H1 (cell line): Measurements from ENCODE around the gene SPTBN4. TPM values are rescaled to one million over a fixed set of nuclear protein-coding genes. Genes with fewer than 3 reads are reported as not detected.

Experiments used
- ASH2L ChIP-seq: fragments of 200-600, 300-600 bp; sonication (generic); IDR thresholded peaks from one replicate; pipeline ENCODE4 v1.7.1; 2017; ENCODE audit warnings: low read length
- CBX5 ChIP-seq: fragments of 300-800, 300-1000 bp; sonication (generic); IDR thresholded peaks from 2 replicates; pipeline ENCODE4 v1.7.1; 2016; ENCODE audit warnings: antibody characterized with exemption, low read length, low read depth
- CHD1 ChIP-seq: IDR thresholded peaks from 2 replicates; pipeline ENCODE4 v1.6.1; 2012; ENCODE audit warnings: low read depth, low read length, improper control_type of control experiment
- EP300 ChIP-seq, 2 experiments: IDR thresholded peaks; 1 replicate in 1 of 2; 2 replicates in 1 of 2; pipeline ENCODE4 v1.6.1; 2011 to 2012; ENCODE audit warnings: low read depth in 2 of 2, low read length in 2 of 2, mild to moderate bottlenecking in 2 of 2, borderline replicate concordance in 1 of 2, inconsistent platforms in 1 of 2, moderate library complexity in 1 of 2
- HDAC2 ChIP-seq, 2 experiments: fragments of 300-600 bp in 1 of 2; sonication (generic) in 1 of 2; IDR thresholded peaks; 2 replicates each; pipeline ENCODE4 v1.6.1; 2011 to 2012; ENCODE audit warnings: low read depth in 2 of 2, low read length in 2 of 2, mild to moderate bottlenecking in 2 of 2, moderate library complexity in 2 of 2, borderline replicate concordance in 1 of 2, inconsistent platforms in 1 of 2
- HDAC6 ChIP-seq: IDR thresholded peaks from one replicate; pipeline ENCODE4 v1.7.1; 2012; ENCODE audit warnings: low read depth, mild to moderate bottlenecking, inconsistent platforms, low read length, moderate library complexity
- KDM4A ChIP-seq: IDR thresholded peaks from one replicate; pipeline ENCODE4 v1.7.1; 2012; ENCODE audit warnings: low read depth, mild to moderate bottlenecking, moderate library complexity, low read length, inconsistent platforms; ENCODE audit not compliant: severe bottlenecking
- KDM5A ChIP-seq: fragments of 200-600 bp; IDR thresholded peaks from 2 replicates; pipeline ENCODE4 v1.7.1; 2012; ENCODE audit warnings: mild to moderate bottlenecking, low read length, inconsistent platforms, mixed read lengths
- NRF1 ChIP-seq: IDR thresholded peaks from 2 replicates; pipeline ENCODE4 v1.6.1; 2011; ENCODE audit warnings: mild to moderate bottlenecking, low read depth, low read length, improper control_type of control experiment
- POLR2A ChIP-seq, 2 experiments: IDR thresholded peaks; 1 replicate in 1 of 2; 2 replicates in 1 of 2; pipeline ENCODE4 v1.6.1; 2011; ENCODE audit warnings: low read depth in 2 of 2, low read length in 2 of 2, mild to moderate bottlenecking in 2 of 2; ENCODE audit errors: control extremely low read depth in 1 of 2
- RAD21 ChIP-seq, 2 experiments: IDR thresholded peaks in 1 of 2; conservative IDR thresholded peaks in 1 of 2; 2 replicates each; pipeline ENCODE4 v1.6.1; 2011; ENCODE audit warnings: low read depth in 2 of 2, low read length in 2 of 2, improper control_type of control experiment in 1 of 2, inconsistent platforms in 1 of 2, mild to moderate bottlenecking in 1 of 2, moderate library complexity in 1 of 2
- RBBP5 ChIP-seq: IDR thresholded peaks from 2 replicates; pipeline ENCODE4 v1.7.1; 2012; ENCODE audit warnings: low read depth, mild to moderate bottlenecking, inconsistent platforms, low read length, moderate library complexity, borderline replicate concordance
- RNF2 ChIP-seq: fragments of 200-900, 300-1000 bp; sonication (generic); IDR thresholded peaks from 2 replicates; pipeline ENCODE4 v1.7.1; 2016; ENCODE audit warnings: borderline replicate concordance, low read depth, mild to moderate bottlenecking, antibody characterized with exemption, low read length; ENCODE audit not compliant: poor library complexity, severe bottlenecking; ENCODE audit errors: missing control alignments
- SAP30 ChIP-seq: fragments of 300-600 bp; sonication (generic); IDR thresholded peaks from 2 replicates; pipeline ENCODE4 v1.7.1; 2012; ENCODE audit warnings: low read length, moderate library complexity, mild to moderate bottlenecking, inconsistent platforms; ENCODE audit not compliant: insufficient read depth, insufficient replicate concordance
- SIN3A ChIP-seq, 2 experiments: IDR thresholded peaks in 1 of 2; conservative IDR thresholded peaks in 1 of 2; 2 replicates each; pipeline ENCODE4 v1.6.1; 2011 to 2012; ENCODE audit warnings: low read length in 2 of 2, improper control_type of control experiment in 1 of 2, low read depth in 1 of 2, mild to moderate bottlenecking in 1 of 2
- SIRT6 ChIP-seq: IDR thresholded peaks from one replicate; pipeline ENCODE4 v1.7.1; 2012; ENCODE audit warnings: low read length, inconsistent platforms
- SIX5 ChIP-seq: IDR thresholded peaks from 2 replicates; pipeline ENCODE4 v1.6.1; 2011; ENCODE audit warnings: mild to moderate bottlenecking, low read depth, low read length
- SP4 ChIP-seq: IDR thresholded peaks from 2 replicates; pipeline ENCODE4 v1.6.1; 2012; ENCODE audit warnings: low read length, inconsistent platforms
- SUZ12 ChIP-seq: fragments of 200-600 bp; sonication (generic); IDR thresholded peaks from 2 replicates; pipeline ENCODE4 v1.6.1; 2012; ENCODE audit warnings: mild to moderate bottlenecking, inconsistent platforms, low read length, moderate library complexity, mixed read lengths
- TAF7 ChIP-seq: optimal IDR thresholded peaks from 2 replicates; pipeline ENCODE3; 2011; ENCODE audit warnings: low read depth, mild to moderate bottlenecking, inconsistent platforms, low read length, moderate library complexity, borderline replicate concordance
- polyA plus RNA-seq, 7 experiments: library from polyadenylated mRNA; depleted of rRNA in 3 of 7; stranded (reverse) in 5 of 7; unstranded in 2 of 7; fragments of >200 nt in 5 of 7; fragments of 200-250 nt in 2 of 7; gene quantifications; 1 replicate in 5 of 7; 2 replicates in 1 of 7; 4 replicates in 1 of 7; pipeline versions ENCODE4 v1.2.1 to v1.2.3, GENCODE V29; 2011 to 2013; ENCODE audit warnings: missing spikeins in 2 of 7, mixed read lengths in 2 of 7
- total RNA-seq: library from RNA; stranded (reverse); fragmentation: NEBNext Ultra II Directional; extraction: Animal tissue kit (Norgen Biotek cat#: 25700); gene quantifications from 2 replicates; pipeline ENCODE4 v1.2.1, GENCODE V29; 2021

Gene SPTBN4
- total and polyA plus RNA-seq, 2 of the 8 experiments (the other 6 are each of a cell fraction or from before 2014, with no cell fraction given): 1.9 to 3.0 TPM

DNA sequence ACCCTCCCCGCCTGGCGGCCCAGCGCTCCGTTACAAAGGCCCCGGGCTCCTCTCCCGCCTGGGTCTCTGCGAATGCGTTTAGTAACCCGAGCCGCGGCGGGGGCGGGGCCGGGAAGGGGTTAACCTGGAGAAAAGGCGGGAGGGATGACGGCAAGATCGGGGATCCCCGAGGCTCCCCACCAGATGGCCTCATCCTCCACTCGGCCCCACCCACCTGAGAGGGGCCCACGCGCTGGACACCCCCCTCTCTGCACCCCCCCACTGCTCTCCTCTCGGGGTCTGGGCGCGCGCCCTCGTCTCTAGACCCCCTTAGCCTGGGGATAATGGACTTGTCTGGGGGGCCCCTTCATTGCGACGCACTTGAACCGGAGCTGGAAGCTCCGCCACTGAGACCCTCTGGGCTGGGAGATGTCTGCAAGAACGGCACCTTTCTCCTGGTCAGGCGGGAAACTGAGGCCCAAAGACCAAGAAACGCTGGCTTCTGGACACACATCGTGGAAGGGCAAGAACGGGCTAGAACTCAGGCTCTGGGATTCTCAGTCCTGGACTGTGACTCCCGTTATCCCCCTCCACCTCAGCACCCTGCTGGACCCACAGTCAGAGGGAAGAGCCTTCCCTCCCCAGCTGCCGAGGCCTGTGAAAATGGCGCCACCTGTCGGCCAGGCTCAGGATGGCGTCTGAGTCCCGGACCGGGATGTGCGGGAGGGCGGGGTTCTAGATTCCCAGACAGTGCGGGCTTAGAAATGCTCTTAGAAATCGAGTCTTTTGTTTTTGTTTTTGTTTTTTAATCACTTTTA is 131.5 kb downstream of the SPTBN4 start (continued):
- no peak for TF ChIP-seq KDM5A
- peak; percentile 81 to 89 for TF ChIP-seq RAD21 (IDR thresholded peaks at IDR 0.05 in 1 of 2, conservative IDR thresholded peaks at IDR 0.05 in 1 of 2; ENCODE audit: low read depth in 2 of 2, low read length in 2 of 2)
- TF ChIP-seq EP300 (IDR thresholded peaks at IDR 0.05; ENCODE audit: borderline replicate concordance in 1 of 2, low read depth in 2 of 2, low read length in 2 of 2): peak in 1 of 2 experiments; percentile 97; a peak in 2 of 3 replicates
- TF ChIP-seq SIX5: peak; percentile 44; the same call in 1 of the 2 replicates
- no peak for TF ChIP-seq CBX5
- no peak for TF ChIP-seq SUZ12
- no peak for TF ChIP-seq SAP30
- no peak for TF ChIP-seq NRF1
- TF ChIP-seq SP4: 0 out of 2 replicates have a peak, but pooled peaks have one; percentile 48
- peak; percentile 78 for TF ChIP-seq KDM4A
- peak in 1 of 2 experiments; percentile 19; a peak in 1 of 4 replicates for TF ChIP-seq HDAC2 (IDR thresholded peaks at IDR 0.05; ENCODE audit: borderline replicate concordance in 1 of 2, low read depth in 2 of 2, low read length in 2 of 2)
- TF ChIP-seq HDAC6: no peak
- peak in 1 of 2 experiments; percentile 67; a peak in 1 of 4 replicates for TF ChIP-seq SIN3A (conservative IDR thresholded peaks at IDR 0.05 in 1 of 2, IDR thresholded peaks at IDR 0.05 in 1 of 2; ENCODE audit: low read depth in 1 of 2, low read length in 2 of 2)
- TF ChIP-seq CHD1: peak; percentile 86
- no peak for TF ChIP-seq TAF7
- peak; percentile 77 for TF ChIP-seq ASH2L
- TF ChIP-seq RBBP5: 0 out of 2 replicates have a peak, but pooled peaks have one; percentile 49
- no peak for TF ChIP-seq SIRT6
- no peak for TF ChIP-seq RNF2
- TF ChIP-seq POLR2A (IDR thresholded peaks at IDR 0.05; ENCODE audit: control extremely low read depth in 1 of 2, low read depth in 2 of 2, low read length in 2 of 2): peak in 1 of 2 experiments; percentile 47; a peak in 1 of 3 replicates
